HuH-7.5 (cell line): ENCODE measurements around the gene HMX1.

ENCODE experiments used
- DNase-seq: peaks from one replicate; pipeline ENCODE4 v3.0.0; 2011; ENCODE audit warnings: low spot score

The HMX1 gene

GRCh38 chr4:8840816-8841455 lies 30.7 kb downstream of the HMX1 start:
- no peak for DNase-seq

GRCh38 chr4:8840006-8840793 lies 31.4 kb downstream of the HMX1 start:
- DNase-seq, result no peak

- DNase-seq, result no peak
These were observed 32.6 kb downstream of the HMX1 start for GRCh38 chr4:8838961-8839431.

GRCh38 chr4:8838296-8838960 lies 33.2 kb downstream of the HMX1 start:
- DNase-seq, result no peak

- no peak for DNase-seq
These were observed 34.3 kb downstream of the HMX1 start for GRCh38 chr4:8837181-8837841.

GRCh38 chr4:8836664-8837171 lies 34.9 kb downstream of the HMX1 start:
- no peak for DNase-seq

- no peak for DNase-seq
These were observed 35.9 kb downstream of the HMX1 start for GRCh38 chr4:8835521-8836365.

- no peak for DNase-seq
These were observed 36.9 kb downstream of the HMX1 start for GRCh38 chr4:8834681-8835220.

GRCh38 chr4:8832113-8832915 lies 39.3 kb downstream of the HMX1 start:
- DNase-seq, result no peak

GRCh38 chr4:8831221-8832112 lies 40.2 kb downstream of the HMX1 start:
- DNase-seq, result no peak

- no peak for DNase-seq
These were observed 40.9 kb downstream of the HMX1 start for GRCh38 chr4:8830611-8831200.

- DNase-seq, result no peak
These were observed 41.6 kb downstream of the HMX1 start for GRCh38 chr4:8830056-8830455.

GRCh38 chr4:8829584-8829983 lies 42.1 kb downstream of the HMX1 start:
- DNase-seq, result no peak

GRCh38 chr4:8828869-8829268 lies 42.8 kb downstream of the HMX1 start:
- no peak for DNase-seq

GRCh38 chr4:8821151-8821950 lies 50.3 kb downstream of the HMX1 start:
- DNase-seq, result no peak

GRCh38 chr4:8820178-8821102 lies 51.2 kb downstream of the HMX1 start:
- no peak for DNase-seq
